ENCODE results near the gene DEGS2.
"Not testable (repeated sequence)": the region's sequence is repeated elsewhere in the genome, so short reads cannot be mapped to it uniquely, and the experiment has no call there.

DEGS2 gene

GRCh38 chr14:100178691-100179090, 19.2 kb upstream of the DEGS2 start:
- DNase-seq (ENCODE audit: low read depth in 2 of 2) = no peak

- no peak for DNase-seq (ENCODE audit: low read depth in 2 of 2)
Observed at GRCh38 chr14:100176811-100177327, 17.4 kb upstream of the DEGS2 start.

GRCh38 chr14:100173353-100173752, 13.9 kb upstream of the DEGS2 start:
- no peak for DNase-seq (ENCODE audit: low read depth in 2 of 2)

- DNase-seq (ENCODE audit: low read depth in 2 of 2) = no peak
Observed at GRCh38 chr14:100172811-100173210, 13.4 kb upstream of the DEGS2 start.

- DNase-seq (ENCODE audit: low read depth in 2 of 2) = no peak
Observed at GRCh38 chr14:100170880-100171279, 11.4 kb upstream of the DEGS2 start.

GRCh38 chr14:100168506-100168905, 9.1 kb upstream of the DEGS2 start:
- DNase-seq (ENCODE audit: low read depth in 2 of 2) = no peak

GRCh38 chr14:100165831-100166440, 6.5 kb upstream of the DEGS2 start:
- no peak for DNase-seq (ENCODE audit: low read depth in 2 of 2)

GRCh38 chr14:100165376-100165775, 5.9 kb upstream of the DEGS2 start:
- no peak for DNase-seq (ENCODE audit: low read depth in 2 of 2)

- no peak for DNase-seq (ENCODE audit: low read depth in 2 of 2)
Observed at GRCh38 chr14:100160534-100160916, 1.1 kb upstream of the DEGS2 start.

- no peak for DNase-seq (ENCODE audit: low read depth in 2 of 2)
Observed at GRCh38 chr14:100159865-100160533, 554 bp upstream of the DEGS2 start.

- DNase-seq (ENCODE audit: low read depth in 2 of 2) = no peak
Observed at GRCh38 chr14:100158566-100159093, 815 bp downstream of the DEGS2 start.

- not testable (repeated sequence) for DNase-seq (ENCODE audit: low read depth in 2 of 2)
Observed at GRCh38 chr14:100157548-100158232, 1.8 kb downstream of the DEGS2 start.

- DNase-seq (ENCODE audit: low read depth in 2 of 2) = no peak
Observed at GRCh38 chr14:100156776-100157175, 2.7 kb downstream of the DEGS2 start.

- no peak for DNase-seq (ENCODE audit: low read depth in 2 of 2)
Observed at GRCh38 chr14:100155756-100156616, 3.5 kb downstream of the DEGS2 start.

- DNase-seq (ENCODE audit: low read depth in 2 of 2) = no peak
Observed at GRCh38 chr14:100155049-100155621, 4.3 kb downstream of the DEGS2 start.

- no peak for DNase-seq (ENCODE audit: low read depth in 2 of 2)
Observed at GRCh38 chr14:100153560-100153959, 5.9 kb downstream of the DEGS2 start.

GRCh38 chr14:100152091-100152490, 7.4 kb downstream of the DEGS2 start:
- DNase-seq (ENCODE audit: low read depth in 2 of 2) = no peak

GRCh38 chr14:100150932-100151587, 8.4 kb downstream of the DEGS2 start:
- DNase-seq (ENCODE audit: low read depth in 2 of 2) = no peak

GRCh38 chr14:100149851-100150611, 9.4 kb downstream of the DEGS2 start:
- no peak for DNase-seq (ENCODE audit: low read depth in 2 of 2)

All from stimulated activated CD8-positive, alpha-beta memory T cell treated with anti-CD3 and anti-CD28 coated beads, Interleukin-2, amount 100 ng/mL, for 1 hour (primary cell).